ENCODE results near the gene ELF5.

ELF5 gene

GRCh38 chr11:34492806-34493414, 20.7 kb downstream of the ELF5 start:
- DNase-seq (ENCODE audit: low spot score): no peak

GRCh38 chr11:34490304-34490703, 23.3 kb downstream of the ELF5 start:
- DNase-seq (ENCODE audit: low spot score): no peak

- DNase-seq (ENCODE audit: low spot score): no peak
Observed at GRCh38 chr11:34488855-34489557, 24.6 kb downstream of the ELF5 start.

GRCh38 chr11:34487430-34487829, 26.2 kb downstream of the ELF5 start:
- no peak for DNase-seq (ENCODE audit: low spot score)

GRCh38 chr11:34483106-34483874, 30.3 kb downstream of the ELF5 start:
- DNase-seq (ENCODE audit: low spot score): no peak

- no peak for DNase-seq (ENCODE audit: low spot score)
Observed at GRCh38 chr11:34481307-34481706, 32.3 kb downstream of the ELF5 start.

GRCh38 chr11:34480314-34480713, 33.3 kb downstream of the ELF5 start:
- DNase-seq (ENCODE audit: low spot score): no peak

GRCh38 chr11:34478845-34479663, 34.5 kb downstream of the ELF5 start:
- DNase-seq (ENCODE audit: low spot score): no peak

- DNase-seq (ENCODE audit: low spot score): no peak
Observed at GRCh38 chr11:34476849-34477248, 36.7 kb downstream of the ELF5 start.

GRCh38 chr11:34475656-34476055, 37.9 kb downstream of the ELF5 start:
- no peak for DNase-seq (ENCODE audit: low spot score)

GRCh38 chr11:34473603-34474169, 39.9 kb downstream of the ELF5 start:
- DNase-seq (ENCODE audit: low spot score): no peak

GRCh38 chr11:34468209-34468841, 45.3 kb downstream of the ELF5 start:
- DNase-seq (ENCODE audit: low spot score): no peak

GRCh38 chr11:34466802-34467488, 46.6 kb downstream of the ELF5 start:
- DNase-seq (ENCODE audit: low spot score): no peak

- no peak for DNase-seq (ENCODE audit: low spot score)
Observed at GRCh38 chr11:34464591-34465051, 49.0 kb downstream of the ELF5 start.

- DNase-seq (ENCODE audit: low spot score): no peak
Observed at GRCh38 chr11:34461215-34461614, 52.4 kb downstream of the ELF5 start.

- DNase-seq (ENCODE audit: low spot score): no peak
Observed at GRCh38 chr11:34460278-34460677, 53.3 kb downstream of the ELF5 start.

GRCh38 chr11:34459507-34460162, 54.0 kb downstream of the ELF5 start:
- no peak for DNase-seq (ENCODE audit: low spot score)

GRCh38 chr11:34458525-34458924, 55.1 kb downstream of the ELF5 start:
- DNase-seq (ENCODE audit: low spot score): no peak

- no peak for DNase-seq (ENCODE audit: low spot score)
Observed at GRCh38 chr11:34457607-34458006, 56.0 kb downstream of the ELF5 start.

All from left forelimb (tissue), 1 donor.